ENCODE measurements around the gene IFITM2. TPM values are rescaled to one million over a fixed set of nuclear protein-coding genes. Genes with fewer than 3 reads are reported as not detected.
"Not testable (repeated sequence)": the region's sequence is repeated elsewhere in the genome, so short reads cannot be mapped to it uniquely, and the experiment has no call there.

IFITM2 gene
- total and polyA plus RNA-seq, 2 donors from 2014 or later: 814 to 1,111 TPM

DNA sequence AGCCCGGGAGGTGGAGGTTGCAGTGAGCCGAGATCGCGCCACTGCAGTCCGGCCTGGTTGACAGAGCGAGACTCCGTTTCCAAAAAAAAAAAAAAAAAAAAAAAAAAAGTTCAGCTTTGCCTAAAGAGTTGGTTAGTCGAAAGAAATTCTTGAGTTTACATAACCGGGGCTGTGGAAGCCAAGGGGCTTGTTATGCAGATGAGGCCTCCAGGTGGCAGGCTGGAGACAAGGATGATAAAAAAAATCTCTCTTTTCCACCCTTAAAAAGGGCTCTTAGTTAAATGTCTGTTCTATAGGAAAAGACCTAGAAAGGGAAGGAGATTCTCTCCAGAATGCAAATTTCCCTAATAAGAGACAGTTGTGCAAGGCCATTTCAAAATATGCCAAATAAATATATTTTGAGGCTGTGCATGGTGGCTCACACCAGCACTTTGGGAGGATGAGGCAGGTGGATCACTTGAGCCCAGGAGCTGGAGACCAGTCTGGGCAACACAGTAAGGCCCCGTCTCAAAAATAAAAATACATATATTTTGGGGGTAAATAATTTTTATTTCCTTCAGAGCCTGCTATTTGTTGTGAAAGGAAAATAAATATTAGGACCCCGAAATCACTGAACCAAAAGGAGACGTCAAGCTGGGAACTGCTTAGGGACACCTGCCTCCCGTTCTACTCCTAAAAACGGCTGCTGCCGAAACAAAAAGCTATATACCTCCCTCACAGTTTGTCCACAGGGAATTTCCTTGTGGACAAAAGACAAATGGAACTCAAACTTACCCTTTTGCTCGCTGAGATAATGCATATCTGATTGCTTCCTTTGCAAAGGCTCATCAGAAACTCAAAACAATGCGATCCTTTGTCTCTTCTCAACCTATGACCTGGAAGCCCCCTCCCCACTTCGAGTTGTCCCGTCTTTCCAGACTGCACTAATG, 2.4 kb upstream of the IFITM2 start:
- no peak overlapping the region for H3K9ac ChIP-seq (ENCODE audit: low read length in 3 of 3)
- no peak overlapping the region for H3K4me3 ChIP-seq (ENCODE audit: low read length in 3 of 3)
- DNase-seq (peak in 3 of 5 donors; percentile 74 to 91 (median 88)), FAIRE-seq (no peak)
- H3K36me3 ChIP-seq (ENCODE audit: control insufficient read depth in 2 of 3, insufficient read depth in 3 of 3, low read length in 3 of 3): no peaks in the 10 kb centered on the region
- peak; percentile 72 for TF ChIP-seq CTCF (IDR thresholded peaks at IDR 0.05; ENCODE audit: borderline replicate concordance, extremely low read depth, insufficient read depth)
- H3K4me1 ChIP-seq (ENCODE audit: control insufficient read depth in 2 of 3, insufficient read depth in 2 of 3, low read depth in 1 of 3, low read length in 3 of 3): peaks cover 0 to 12% (median 0%) of the 10 kb centered on the region in 3 donors
- H3K27me3 ChIP-seq (ENCODE audit: control insufficient read depth, insufficient read depth, low read length): no peaks in the 10 kb centered on the region
- intact Hi-C loops (cut with DNase I): loop anchor here (10.0 kb wide), 1 partner anchor 50 kb away; no protein-coding TSS in a partner anchor
- H3K9me3 ChIP-seq (ENCODE audit: control insufficient read depth in 2 of 3, insufficient read depth in 1 of 3, low read length in 3 of 3): no peaks in the 10 kb centered on the region
- H3K27ac ChIP-seq (ENCODE audit: low read depth in 2 of 2, low read length in 2 of 2): no peak overlapping the region

- H3K4me1 ChIP-seq (ENCODE audit: control insufficient read depth in 2 of 3, insufficient read depth in 2 of 3, low read depth in 1 of 3, low read length in 3 of 3): peaks cover 0 to 12% (median 0%) of the 10 kb centered on the region in 3 donors
- no peak for TF ChIP-seq CTCF (IDR thresholded peaks at IDR 0.05; ENCODE audit: borderline replicate concordance, extremely low read depth, insufficient read depth)
- no peaks in the 10 kb centered on the region for H3K36me3 ChIP-seq (ENCODE audit: control insufficient read depth in 2 of 3, insufficient read depth in 3 of 3, low read length in 3 of 3)
- DNase-seq (no peak), FAIRE-seq (no peak)
- no peaks in the 10 kb centered on the region for H3K9me3 ChIP-seq (ENCODE audit: control insufficient read depth in 2 of 3, insufficient read depth in 1 of 3, low read length in 3 of 3)
- H3K4me3 ChIP-seq (ENCODE audit: low read length in 3 of 3): no peak overlapping the region
- no peak overlapping the region for H3K9ac ChIP-seq (ENCODE audit: low read length in 3 of 3)
- intact Hi-C loops (cut with DNase I): loop anchor here (10.0 kb wide), 1 partner anchor 49 kb away; no protein-coding TSS in a partner anchor
- no peak overlapping the region for H3K27ac ChIP-seq (ENCODE audit: low read depth in 2 of 2, low read length in 2 of 2)
- no peaks in the 10 kb centered on the region for H3K27me3 ChIP-seq (ENCODE audit: control insufficient read depth, insufficient read depth, low read length)
Measured at GRCh38 chr11:305844-306211, 1.8 kb upstream of the IFITM2 start.

DNA sequence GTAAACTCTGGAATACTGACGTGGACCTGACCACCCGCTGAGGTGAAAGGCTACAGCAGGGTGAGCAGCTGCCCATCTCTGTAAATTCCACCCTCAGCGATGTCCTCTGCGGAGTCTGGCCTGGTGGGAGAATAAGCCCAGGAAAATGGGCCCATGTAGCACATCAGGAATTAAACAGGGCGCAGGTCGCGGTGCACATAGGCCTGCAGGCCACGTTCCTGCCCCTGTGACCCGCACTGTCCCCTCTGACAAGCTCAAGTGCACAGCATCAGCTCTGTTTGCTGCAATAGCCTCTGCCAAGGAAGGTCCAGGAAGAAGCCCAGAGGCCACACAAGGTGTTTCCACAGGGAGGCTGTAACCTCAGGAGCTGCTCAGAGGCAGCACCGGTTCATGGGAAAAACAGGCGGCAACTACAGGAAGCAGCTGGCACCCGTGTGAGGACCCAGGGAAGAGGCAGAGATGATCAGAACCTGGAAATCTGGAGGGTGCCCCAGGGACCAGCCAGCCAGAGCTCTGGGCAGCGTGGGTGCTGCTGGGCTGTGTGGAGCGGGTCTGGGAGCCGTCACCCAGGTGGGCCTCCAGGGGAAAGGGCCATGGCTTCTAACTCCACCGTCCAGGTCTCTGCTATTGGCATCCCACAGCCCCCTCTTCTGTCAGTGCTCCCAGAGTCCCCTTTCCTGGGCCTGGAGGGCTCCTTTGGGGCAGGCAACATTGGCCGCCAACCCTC, 808 bp upstream of the IFITM2 start:
- Histone ChIP-seq H3K4me1 (ENCODE audit: control insufficient read depth in 2 of 3, insufficient read depth in 2 of 3, low read depth in 1 of 3, low read length in 3 of 3) (peaks cover 0 to 13% (median 0%) of the 10 kb centered on the region in 3 donors), H3K36me3 (ENCODE audit: control insufficient read depth in 2 of 3, insufficient read depth in 3 of 3, low read length in 3 of 3) (no peaks in the 10 kb centered on the region), H3K27me3 (ENCODE audit: control insufficient read depth, insufficient read depth, low read length) (no peaks in the 10 kb centered on the region), H3K27ac (ENCODE audit: low read depth in 2 of 2, low read length in 2 of 2) (peak overlapping the region; percentile 78 to 95), H3K4me3 (ENCODE audit: low read length in 3 of 3) (no peak overlapping the region), H3K9ac (ENCODE audit: low read length in 3 of 3) (no peak overlapping the region), H3K9me3 (ENCODE audit: control insufficient read depth in 2 of 3, insufficient read depth in 1 of 3, low read length in 3 of 3) (no peaks in the 10 kb centered on the region)
- DNase-seq: peak in 1 of 5 donors; percentile 79
- intact Hi-C loops (cut with DNase I): loop anchor here (10.0 kb wide), 1 partner anchor 48 kb away; no protein-coding TSS in a partner anchor
- FAIRE-seq: no peak
- no peak for TF ChIP-seq CTCF (IDR thresholded peaks at IDR 0.05; ENCODE audit: borderline replicate concordance, extremely low read depth, insufficient read depth)

GRCh38 chr11:308740-309665, 1.4 kb downstream of the IFITM2 start:
- Histone ChIP-seq H3K4me1 (ENCODE audit: control insufficient read depth in 2 of 3, insufficient read depth in 2 of 3, low read depth in 1 of 3, low read length in 3 of 3) (peaks cover 2 to 23% (median 7%) of the 10 kb centered on the region in 3 donors), H3K9ac (ENCODE audit: low read length in 3 of 3) (peak overlapping the region; percentile 26 to 98 (median 67)), H3K27ac (ENCODE audit: low read depth in 2 of 2, low read length in 2 of 2) (peak overlapping the region; percentile 83 to 98), H3K4me3 (ENCODE audit: low read length in 3 of 3) (peak overlapping the region; percentile 50 to 89 (median 83))
- H3K9me3 ChIP-seq (ENCODE audit: control insufficient read depth in 2 of 3, insufficient read depth in 1 of 3, low read length in 3 of 3); H3K27me3 ChIP-seq (ENCODE audit: control insufficient read depth, insufficient read depth, low read length); FAIRE-seq; H3K36me3 ChIP-seq (ENCODE audit: control insufficient read depth in 2 of 3, insufficient read depth in 3 of 3, low read length in 3 of 3): not testable (repeated sequence)
- intact Hi-C loops (cut with DNase I): loop anchor here (10.0 kb wide), 1 partner anchor 46 kb away; no protein-coding TSS in a partner anchor
- peak in 1 of 5 donors; percentile 34 for DNase-seq

Measured in kidney (tissue), 14 donors.